Measurements from ENCODE around the gene GIPC3.
A peak's percentile ranks its signal among the peaks of the same experiment; 100 is the strongest.
"Not testable (repeated sequence)": the region's sequence is repeated elsewhere in the genome, so short reads cannot be mapped to it uniquely, and the experiment has no call there.

Gene GIPC3

DNA sequence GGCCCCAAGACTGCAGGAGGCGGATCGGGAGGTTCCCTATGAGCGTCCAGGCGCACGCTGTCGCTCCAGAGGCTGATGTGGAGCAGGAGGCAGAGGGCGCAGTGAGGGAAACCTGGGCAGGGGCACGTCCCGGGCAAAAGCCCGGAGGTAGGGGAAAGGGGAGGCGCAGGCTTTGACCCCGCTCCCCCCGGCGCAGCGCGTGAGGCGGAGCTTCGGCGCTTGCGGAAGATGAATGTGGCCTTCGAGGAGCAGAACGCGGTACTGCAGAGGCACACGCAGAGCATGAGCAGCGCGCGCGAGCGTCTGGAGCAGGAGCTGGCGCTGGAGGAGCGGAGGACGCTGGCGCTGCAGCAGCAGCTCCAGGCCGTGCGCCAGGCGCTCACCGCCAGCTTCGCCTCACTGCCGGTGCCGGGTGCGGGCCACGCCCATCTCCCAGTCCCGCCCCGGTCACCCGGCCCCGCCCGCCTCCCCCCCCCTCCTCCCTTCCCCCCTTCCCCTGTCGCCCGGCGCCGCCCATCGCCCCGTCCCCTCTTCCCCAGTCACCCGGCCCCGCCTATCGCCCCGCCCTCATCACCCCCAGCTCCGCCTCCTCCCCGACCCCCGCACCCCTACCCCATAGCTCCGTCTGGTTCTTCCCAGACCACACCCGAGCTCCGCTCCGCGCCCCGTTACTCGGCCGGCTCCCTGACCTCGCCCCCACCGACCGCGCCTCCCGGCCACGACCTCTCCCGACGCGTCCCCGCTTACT, 8.4 kb upstream of the GIPC3 start:
- no peak for DNase-seq (ENCODE audit: low spot score)

GRCh38 chr19:3577723-3578344, 7.4 kb upstream of the GIPC3 start:
- no peak for DNase-seq (ENCODE audit: low spot score)

- DNase-seq (ENCODE audit: low spot score), result no peak
Measured at GRCh38 chr19:3578390-3578789, 6.9 kb upstream of the GIPC3 start.

DNA sequence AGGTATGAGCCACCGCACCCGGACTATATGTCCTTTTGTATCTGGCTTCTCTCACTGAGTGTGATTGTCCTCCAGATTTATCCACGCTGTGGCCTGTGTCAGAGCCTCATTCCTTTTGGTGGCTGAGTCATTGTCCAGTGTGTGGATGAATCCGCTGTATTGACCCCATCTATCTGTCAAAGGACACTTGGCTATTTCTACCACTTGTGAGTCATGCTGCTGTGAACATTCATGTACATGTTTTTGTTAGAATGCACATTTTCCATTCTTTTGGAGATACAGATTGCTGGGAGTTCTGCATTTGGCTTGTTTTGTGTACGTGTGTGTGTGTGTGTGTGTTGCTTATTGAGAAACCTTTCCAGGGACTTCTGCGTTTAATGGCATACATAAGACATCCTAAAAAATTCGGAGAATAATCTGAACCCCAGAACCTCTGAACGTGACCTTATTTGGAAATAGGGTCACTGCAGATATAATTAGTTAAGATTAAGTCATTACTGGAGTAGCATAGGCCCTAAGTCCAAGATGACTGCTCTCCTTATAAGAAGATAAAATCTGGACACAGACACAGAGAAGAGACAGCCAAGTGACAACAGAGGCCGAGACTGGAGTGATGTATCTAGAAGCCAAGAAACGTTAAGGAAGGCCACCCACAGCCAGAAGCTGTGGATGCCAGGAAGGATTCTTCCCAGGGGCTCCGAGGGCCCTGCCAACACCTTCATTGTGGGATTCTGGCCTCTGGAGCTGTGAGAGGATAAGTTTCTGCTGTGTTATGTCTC, 4.9 kb upstream of the GIPC3 start:
- DNase-seq (ENCODE audit: low spot score), result no peak

DNA sequence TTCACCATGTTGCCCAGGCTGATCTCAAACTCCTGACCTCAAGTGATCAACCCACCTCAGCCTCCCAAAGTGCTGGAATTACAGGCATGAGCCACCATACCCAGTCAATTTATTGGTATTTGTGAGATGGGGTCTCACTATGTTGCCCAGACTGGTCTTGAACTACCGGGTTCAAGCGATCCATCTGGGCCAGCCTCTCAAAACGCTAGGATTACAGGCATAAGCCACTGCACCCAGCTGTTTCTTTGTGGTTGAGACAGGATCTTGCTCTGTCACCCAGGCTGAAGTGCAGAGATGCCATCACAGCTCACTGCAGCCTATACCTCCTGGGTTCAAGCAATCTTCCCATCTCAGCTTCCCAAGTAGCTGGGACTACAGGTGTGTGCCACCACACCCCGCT, 3.5 kb upstream of the GIPC3 start:
- not testable (repeated sequence) for DNase-seq (ENCODE audit: low spot score)

GRCh38 chr19:3584036-3584802, 1.1 kb upstream of the GIPC3 start:
- not testable (repeated sequence) for DNase-seq (ENCODE audit: low spot score)

- DNase-seq (ENCODE audit: low spot score), result peak; percentile 53
Measured at GRCh38 chr19:3586127-3586626, 899 bp downstream of the GIPC3 start.

DNA sequence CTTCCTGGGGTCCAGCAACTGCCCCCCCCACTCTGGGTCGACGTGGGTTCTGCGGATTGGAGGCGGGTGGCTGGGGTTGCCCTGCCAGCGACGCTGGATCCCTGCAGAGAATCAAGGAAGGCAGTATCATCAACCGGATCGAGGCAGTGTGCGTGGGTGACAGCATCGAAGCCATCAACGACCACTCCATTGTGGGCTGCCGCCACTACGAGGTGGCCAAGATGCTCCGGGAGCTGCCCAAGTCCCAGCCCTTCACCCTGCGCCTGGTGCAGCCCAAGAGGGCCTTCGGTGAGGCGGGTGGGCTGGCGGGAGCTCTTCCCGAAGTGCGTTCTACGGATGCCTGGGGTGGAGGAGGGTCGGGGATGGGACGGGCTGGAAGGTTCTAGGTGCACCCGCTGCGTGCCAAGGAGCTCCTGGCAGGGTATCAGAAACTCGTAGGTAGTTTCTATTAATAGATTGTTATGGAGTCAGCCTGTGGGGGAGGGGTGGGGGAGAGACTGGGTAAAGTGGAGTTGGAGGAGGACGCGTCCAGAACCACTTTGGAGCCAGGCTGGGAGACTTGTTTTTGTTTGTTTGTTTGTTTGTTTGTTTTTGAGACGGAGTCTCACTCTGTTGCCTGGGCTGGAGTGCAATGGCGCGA, 1.5 kb downstream of the GIPC3 start:
- no peak for DNase-seq (ENCODE audit: low spot score)

GRCh38 chr19:3589439-3589838, 4.2 kb downstream of the GIPC3 start:
- DNase-seq (ENCODE audit: low spot score), result no peak

DNA sequence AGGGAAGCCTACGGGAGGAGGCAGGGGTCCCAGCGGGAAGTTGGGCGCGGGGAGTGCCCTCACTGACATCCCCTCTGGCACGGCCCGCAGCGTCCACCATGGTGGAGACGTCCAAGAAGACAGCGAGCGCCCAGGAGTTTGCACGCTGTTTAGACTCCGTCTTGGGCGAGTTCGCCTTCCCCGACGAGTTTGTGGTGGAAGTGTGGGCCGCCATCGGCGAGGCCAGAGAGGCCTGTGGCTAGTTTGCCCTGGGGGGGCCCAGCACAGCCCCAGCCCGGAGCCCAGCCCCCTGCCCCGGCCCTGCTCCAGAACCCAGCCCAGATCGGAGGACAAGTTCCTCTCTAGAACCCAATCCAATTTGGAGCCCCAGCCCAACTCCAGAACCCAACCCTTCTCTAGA, 4.7 kb downstream of the GIPC3 start:
- no peak for DNase-seq (ENCODE audit: low spot score)

- DNase-seq (ENCODE audit: low spot score), result no peak
Measured at GRCh38 chr19:3590991-3591659, 5.8 kb downstream of the GIPC3 start.

GRCh38 chr19:3591876-3592613, 6.8 kb downstream of the GIPC3 start:
- no peak for DNase-seq (ENCODE audit: low spot score)

DNA sequence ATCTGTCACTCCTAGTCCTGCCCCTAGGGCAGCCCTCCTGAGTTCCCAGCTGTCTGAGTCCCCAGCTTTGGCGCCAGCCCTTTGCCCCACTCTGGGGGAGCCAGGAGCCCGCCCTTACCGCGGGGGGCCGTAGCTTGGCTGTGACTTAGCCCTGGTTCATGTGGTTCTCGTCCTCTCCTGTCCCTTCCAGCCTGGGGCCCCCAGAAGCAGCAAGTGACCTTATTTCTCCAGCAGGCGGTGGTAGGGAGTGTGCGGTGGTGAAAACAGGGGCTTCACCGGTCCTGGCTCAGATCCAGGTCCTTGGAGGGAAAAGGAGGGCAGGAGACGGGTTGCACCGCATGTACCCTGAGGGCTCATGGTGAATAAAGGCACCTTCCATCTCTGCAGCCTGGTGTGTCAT, 7.9 kb downstream of the GIPC3 start:
- DNase-seq (ENCODE audit: low spot score), result no peak

GRCh38 chr19:3595521-3596061, 10.3 kb downstream of the GIPC3 start:
- no peak for DNase-seq (ENCODE audit: low spot score)

- no peak for DNase-seq (ENCODE audit: low spot score)
Measured at GRCh38 chr19:3599776-3600187, 14.5 kb downstream of the GIPC3 start.

DNA sequence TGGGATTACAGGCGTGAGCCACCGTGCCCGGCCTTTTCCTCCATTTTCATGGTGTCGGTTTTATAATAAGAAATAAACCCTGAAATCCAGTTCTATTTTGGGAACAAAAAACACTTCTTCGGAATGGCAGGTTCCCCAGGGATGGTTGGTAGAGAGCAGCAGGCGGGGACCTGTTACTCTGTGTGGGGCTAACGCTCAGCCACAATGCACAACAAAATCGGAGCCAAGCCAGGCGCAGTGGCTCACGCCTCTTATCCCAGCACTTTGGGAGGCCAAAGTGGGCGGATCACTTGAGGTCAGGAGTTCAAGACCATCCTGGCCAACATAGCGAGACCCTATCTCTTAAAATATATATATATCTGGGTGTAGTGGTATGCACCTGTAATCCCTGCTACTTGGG, 15.7 kb downstream of the GIPC3 start:
- no peak for DNase-seq (ENCODE audit: low spot score)

DNA sequence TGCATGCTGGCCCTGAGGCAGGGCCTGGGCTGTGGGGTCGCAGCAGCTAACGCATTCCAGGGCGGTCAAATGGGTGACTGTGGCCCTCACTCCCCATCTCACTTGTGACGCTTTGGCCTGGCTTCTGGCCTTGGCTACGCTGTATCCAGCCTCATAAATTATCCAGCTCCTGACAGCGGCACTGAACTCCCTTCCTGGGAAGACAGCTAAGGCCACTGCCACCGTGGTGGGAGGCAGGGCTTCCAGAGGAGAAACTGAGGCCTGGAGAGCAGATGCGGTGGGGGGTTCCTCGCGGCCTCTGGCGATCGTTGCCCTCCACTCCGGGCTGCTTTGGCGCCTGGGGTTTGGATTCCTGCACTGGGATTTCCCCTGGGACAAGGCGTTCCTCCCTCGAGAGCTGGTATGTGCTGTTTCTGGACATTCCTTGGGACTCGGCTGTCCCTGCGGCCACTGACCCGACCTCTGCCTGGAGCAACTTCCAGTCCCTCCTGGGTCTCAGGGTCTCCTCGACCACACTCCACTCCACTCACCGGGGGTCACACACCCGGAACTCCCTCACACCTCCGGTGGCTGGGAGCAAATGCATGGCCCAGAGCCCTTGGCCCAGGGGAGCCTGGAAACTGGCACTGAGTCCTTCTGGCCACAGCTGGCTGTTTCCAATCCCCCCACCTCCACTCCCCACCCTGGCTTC, 18.0 kb downstream of the GIPC3 start:
- DNase-seq (ENCODE audit: low spot score), result no peak

DNA sequence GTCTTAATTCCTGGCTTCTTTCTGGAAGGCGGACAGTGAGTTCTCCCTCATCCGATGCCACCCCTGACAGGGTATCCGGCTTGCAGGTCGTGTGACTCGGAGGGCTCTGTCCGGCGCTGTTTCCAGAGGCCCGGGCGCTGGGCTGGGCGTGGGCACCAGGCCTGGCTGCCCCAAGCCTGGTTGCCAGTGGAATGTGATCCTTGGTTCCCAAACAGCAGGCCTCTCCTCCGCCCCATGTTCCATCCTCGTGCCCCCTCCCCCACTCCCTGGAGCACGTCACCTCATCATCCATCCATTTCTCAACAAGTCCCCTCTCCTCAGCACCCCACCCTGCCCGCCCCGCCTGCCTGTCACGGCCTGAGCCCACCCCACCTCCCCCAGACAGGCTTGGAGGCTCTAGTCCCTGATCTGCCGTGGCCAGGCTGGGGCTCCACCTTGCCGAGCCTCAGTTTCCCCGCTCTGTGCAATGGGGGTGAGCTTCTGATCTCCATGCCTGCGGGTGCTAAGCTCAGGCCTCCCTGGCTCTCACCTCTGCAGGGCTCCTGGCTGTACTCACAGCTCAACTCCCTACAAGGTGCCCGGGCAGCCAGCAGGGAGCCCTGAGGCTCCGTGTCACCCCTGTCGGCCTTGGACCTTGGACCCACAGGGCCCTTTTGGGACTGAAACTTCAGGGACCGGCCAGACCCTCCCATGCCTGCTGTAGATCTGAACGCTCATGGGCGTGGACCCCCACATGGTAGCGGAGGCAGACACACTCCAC, 19.1 kb downstream of the GIPC3 start:
- no peak for DNase-seq (ENCODE audit: low spot score)

DNA sequence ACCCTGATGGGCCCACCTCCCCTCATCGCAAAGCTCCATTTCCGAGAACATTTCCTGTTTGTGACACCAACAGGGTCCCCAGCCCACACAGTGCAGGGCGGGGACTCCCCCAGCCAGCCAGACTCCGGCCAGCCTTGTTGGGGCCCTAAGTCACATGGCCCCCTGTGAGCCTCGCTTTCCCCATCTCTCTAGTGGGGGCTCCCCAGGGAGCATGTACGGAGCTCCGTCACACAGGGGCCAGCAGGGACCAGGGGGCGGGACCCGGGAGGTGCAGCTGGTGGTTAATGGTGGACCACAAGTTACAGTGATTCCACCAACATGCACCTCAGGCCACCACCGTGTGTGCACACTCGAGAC, 19.7 kb downstream of the GIPC3 start:
- DNase-seq (ENCODE audit: low spot score), result peak; percentile 54

All from NAMALWA (cell line).